Measurements from ENCODE around the gene PLPP7. TPM values are rescaled to one million over a fixed set of nuclear protein-coding genes. Genes with fewer than 3 reads are reported as not detected.

The PLPP7 gene
- total RNA-seq, 2 experiments from 2014 or later: 0.11 to 0.16 TPM

- H3K79me2 ChIP-seq (ENCODE audit: insufficient read depth, low read depth, low read length): no peaks in the 10 kb centered on the region
- no peak overlapping the region for H2AFZ ChIP-seq (ENCODE audit: low read length)
- CTCF ChIA-PET (ENCODE audit: unreplicated experiment): interaction anchor here (0.6 kb wide), 1 partner anchor 11 kb away, joined by 3 read pairs; no protein-coding TSS in a partner anchor
- no peaks in the 10 kb centered on the region for H3K4me1 ChIP-seq (ENCODE audit: insufficient read depth, low read length, poor library complexity, severe bottlenecking)
- no peaks in the 10 kb centered on the region for H3K9me3 ChIP-seq (ENCODE audit: low read length)
- H3K9me2 ChIP-seq (ENCODE audit: insufficient read depth, low read length): no peaks in the 10 kb centered on the region
- DNase-seq (ENCODE audit: low spot score): no peak
- no TSS peak for BruUV-seq (replicated peaks)
- H3K36me3 ChIP-seq (ENCODE audit: insufficient read depth, low read length): no peaks in the 10 kb centered on the region
- no peaks in the 10 kb centered on the region for H4K20me1 ChIP-seq (ENCODE audit: insufficient read depth, low read length)
- POLR2A ChIA-PET: interaction anchor here (0.5 to 0.6 kb wide), 2 partner anchors 58 to 224 kb away, joined by 3 to 4 read pairs; no protein-coding TSS in a partner anchor
- intact Hi-C loops (cut with micrococcal nuclease; ENCODE audit: unreplicated experiment): no loop called here
- no peak overlapping the region for H3K4me2 ChIP-seq (ENCODE audit: low read length)
- H3K27ac ChIP-seq (ENCODE audit: low read depth, low read length, poor library complexity, severe bottlenecking): no peak overlapping the region
- H3K4me3 ChIP-seq (ENCODE audit: low read depth, low read length, poor library complexity, severe bottlenecking): no peak overlapping the region
- TF ChIP-seq EZH2phosphoT487 (IDR thresholded peaks at IDR 0.05; ENCODE audit: borderline replicate concordance, low read depth, low read length) (no peak), CTCF (conservative IDR thresholded peaks at IDR 0.05; ENCODE audit: low read length) (no peak)
Measured at GRCh38 chr9:131303381-131304321, 14.1 kb downstream of the PLPP7 start.

DNA sequence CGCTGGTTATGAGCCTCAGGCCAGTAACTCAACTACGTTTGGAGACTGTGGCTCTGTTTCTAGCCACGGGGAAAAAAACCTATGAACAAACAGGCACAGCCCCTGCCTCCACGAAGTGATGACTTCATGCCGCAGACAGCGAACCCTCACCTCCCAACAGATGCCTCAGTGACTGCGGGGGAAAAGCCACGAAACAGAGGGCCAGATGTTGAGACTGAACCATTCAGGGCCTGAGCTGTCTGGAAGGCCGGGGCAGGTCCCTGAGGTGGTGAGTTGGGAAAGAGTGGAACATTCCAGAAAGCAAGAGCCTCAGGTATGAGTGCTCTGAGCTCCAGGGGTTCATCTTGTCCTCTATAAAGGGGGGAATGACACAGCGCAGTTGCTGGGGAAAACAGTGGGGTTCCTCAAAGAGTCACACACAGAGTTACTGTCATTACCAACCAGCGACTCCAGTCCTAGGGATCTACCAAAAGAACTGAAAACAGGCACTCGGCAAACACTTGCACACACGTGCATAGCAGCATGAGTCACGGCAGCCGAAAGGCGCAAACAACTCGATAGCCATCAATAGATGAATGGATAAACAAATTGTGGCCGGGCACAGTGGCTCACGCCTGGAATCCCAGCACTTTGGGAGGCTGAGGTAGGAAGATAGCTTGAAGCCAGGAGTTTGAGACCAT lies 15.3 kb downstream of the PLPP7 start:
- ChIA-PET CTCF (ENCODE audit: unreplicated experiment) (no interaction called here), POLR2A (no interaction called here)
- no peaks in the 10 kb centered on the region for H3K79me2 ChIP-seq (ENCODE audit: insufficient read depth, low read depth, low read length)
- intact Hi-C loops (cut with micrococcal nuclease; ENCODE audit: unreplicated experiment): no loop called here
- no peak overlapping the region for H2AFZ ChIP-seq (ENCODE audit: low read length)
- TF ChIP-seq CTCF (conservative IDR thresholded peaks at IDR 0.05; ENCODE audit: low read length) (no peak), EZH2phosphoT487 (IDR thresholded peaks at IDR 0.05; ENCODE audit: borderline replicate concordance, low read depth, low read length) (no peak)
- no peaks in the 10 kb centered on the region for H3K9me3 ChIP-seq (ENCODE audit: low read length)
- H3K4me1 ChIP-seq (ENCODE audit: insufficient read depth, low read length, poor library complexity, severe bottlenecking): no peaks in the 10 kb centered on the region
- no peaks in the 10 kb centered on the region for H4K20me1 ChIP-seq (ENCODE audit: insufficient read depth, low read length)
- no peak overlapping the region for H3K27ac ChIP-seq (ENCODE audit: low read depth, low read length, poor library complexity, severe bottlenecking)
- no peaks in the 10 kb centered on the region for H3K36me3 ChIP-seq (ENCODE audit: insufficient read depth, low read length)
- no peak for DNase-seq (ENCODE audit: low spot score)
- H3K9me2 ChIP-seq (ENCODE audit: insufficient read depth, low read length): no peaks in the 10 kb centered on the region
- no peak overlapping the region for H3K4me2 ChIP-seq (ENCODE audit: low read length)
- H3K4me3 ChIP-seq (ENCODE audit: low read depth, low read length, poor library complexity, severe bottlenecking): no peak overlapping the region
- BruUV-seq (replicated peaks): no TSS peak
